KG1 (cell line): ENCODE results near the gene NLRP11.
A peak's percentile ranks its signal among the peaks of the same experiment; 100 is the strongest.

Experiments
- DNase-seq: peaks from one replicate; lab custom pipeline; 2025; lab: John Stamatoyannopoulos, UW

Gene NLRP11

GRCh38 chr19:55831846-55832245 is at the start of gene NLRP11:
TSS of gene NLRP11 (minus strand) at chr19:55831999. CDS start at chr19:55818174, 13,825 bp downstream.
- no peak for DNase-seq

DNA sequence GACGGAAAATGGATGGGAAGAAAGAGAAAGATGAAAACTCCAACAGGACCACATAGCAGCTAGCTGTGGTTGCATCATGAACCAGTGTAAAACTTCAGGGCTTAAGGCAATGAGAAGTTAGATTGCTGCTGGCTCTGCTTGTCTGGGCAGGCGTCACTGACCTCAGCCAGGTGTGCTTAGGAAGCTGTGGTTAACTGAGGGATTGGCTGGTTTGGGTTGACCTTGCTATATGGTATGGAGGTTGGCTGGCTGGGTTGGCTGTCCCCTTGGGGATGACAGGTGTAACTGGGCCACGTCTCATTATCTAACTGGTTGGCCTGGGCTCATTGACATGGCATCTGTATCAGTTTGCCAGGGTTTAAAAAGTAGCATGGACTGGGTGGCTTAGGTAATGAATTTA is 45.4 kb upstream of the NLRP11 start:
- no peak for DNase-seq

GRCh38 chr19:55870736-55871135 is 38.9 kb upstream of the NLRP11 start:
- DNase-seq, result no peak

GRCh38 chr19:55867101-55867500 is 35.3 kb upstream of the NLRP11 start:
- DNase-seq, result no peak

GRCh38 chr19:55866521-55866920 is 34.7 kb upstream of the NLRP11 start:
- no peak for DNase-seq

DNA sequence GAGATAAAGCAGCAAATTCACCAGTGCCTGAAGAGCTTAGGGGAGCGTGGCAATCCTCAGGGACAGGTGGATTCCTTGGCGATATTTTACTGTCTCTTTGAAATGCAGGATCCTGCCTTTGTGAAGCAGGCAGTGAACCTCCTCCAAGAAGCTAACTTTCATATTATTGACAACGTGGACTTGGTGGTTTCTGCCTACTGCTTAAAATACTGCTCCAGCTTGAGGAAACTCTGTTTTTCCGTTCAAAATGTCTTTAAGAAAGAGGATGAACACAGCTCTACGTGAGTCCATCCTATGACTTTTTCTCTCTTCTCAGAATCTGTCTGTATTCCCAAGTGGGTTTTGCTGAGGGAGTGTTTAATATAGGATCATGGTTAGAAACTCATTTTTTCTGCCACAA is 27.2 kb upstream of the NLRP11 start:
- no peak for DNase-seq

DNA sequence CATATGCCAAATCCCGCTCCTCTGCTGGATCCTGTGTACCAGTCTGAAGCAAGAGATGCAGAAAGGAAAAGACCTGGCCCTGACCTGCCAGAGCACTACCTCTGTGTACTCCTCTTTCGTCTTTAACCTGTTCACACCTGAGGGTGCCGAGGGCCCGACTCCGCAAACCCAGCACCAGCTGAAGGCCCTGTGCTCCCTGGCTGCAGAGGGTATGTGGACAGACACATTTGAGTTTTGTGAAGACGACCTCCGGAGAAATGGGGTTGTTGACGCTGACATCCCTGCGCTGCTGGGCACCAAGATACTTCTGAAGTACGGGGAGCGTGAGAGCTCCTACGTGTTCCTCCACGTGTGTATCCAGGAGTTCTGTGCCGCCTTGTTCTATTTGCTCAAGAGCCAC is 26.6 kb upstream of the NLRP11 start:
- DNase-seq, result no peak

GRCh38 chr19:55857974-55858373 is 26.2 kb upstream of the NLRP11 start:
- no peak for DNase-seq

DNA sequence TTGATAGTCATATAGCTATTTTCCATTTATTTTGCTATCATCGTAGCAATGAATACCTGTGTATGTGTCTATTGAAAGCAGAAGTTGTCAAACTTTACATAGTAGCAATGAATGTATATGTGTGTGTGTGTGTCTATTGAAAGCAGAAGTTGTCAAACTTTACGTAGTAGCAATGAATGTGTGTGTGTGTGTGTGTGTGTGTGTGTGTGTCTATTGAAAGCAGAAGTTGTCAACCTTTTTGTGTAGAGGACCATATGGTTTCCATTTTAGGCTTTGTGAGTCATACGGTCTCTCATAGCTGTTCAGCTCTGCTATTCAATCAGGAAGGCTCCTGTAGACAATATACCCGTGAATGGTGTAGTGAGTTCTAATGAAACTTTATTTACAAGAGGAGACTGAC is 25.4 kb upstream of the NLRP11 start:
- peak; percentile 33 for DNase-seq

GRCh38 chr19:55855160-55855559 is 23.4 kb upstream of the NLRP11 start:
- no peak for DNase-seq

DNA sequence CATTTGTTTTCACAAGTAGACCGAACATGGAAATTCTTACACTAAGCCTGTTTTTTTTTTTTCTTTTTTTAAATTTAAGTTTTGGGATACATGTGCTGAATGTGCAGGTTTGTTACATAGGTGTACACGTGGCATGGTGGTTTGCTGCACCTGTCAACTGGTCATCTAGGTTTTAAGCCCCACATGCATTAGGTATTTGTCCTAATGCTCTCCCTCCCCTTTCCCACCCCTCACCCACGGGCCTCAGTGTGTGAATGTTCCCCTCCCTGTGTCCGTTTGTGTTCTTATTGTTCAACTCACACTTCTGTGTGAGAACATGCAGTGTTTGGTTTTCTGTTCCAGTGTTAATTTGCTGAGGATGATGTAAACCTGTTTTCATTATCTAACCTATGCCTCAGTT is 7.1 kb upstream of the NLRP11 start:
- no peak for DNase-seq

- DNase-seq, result no peak
These were observed 6.5 kb upstream of the NLRP11 start for GRCh38 chr19:55838251-55838650.

DNA sequence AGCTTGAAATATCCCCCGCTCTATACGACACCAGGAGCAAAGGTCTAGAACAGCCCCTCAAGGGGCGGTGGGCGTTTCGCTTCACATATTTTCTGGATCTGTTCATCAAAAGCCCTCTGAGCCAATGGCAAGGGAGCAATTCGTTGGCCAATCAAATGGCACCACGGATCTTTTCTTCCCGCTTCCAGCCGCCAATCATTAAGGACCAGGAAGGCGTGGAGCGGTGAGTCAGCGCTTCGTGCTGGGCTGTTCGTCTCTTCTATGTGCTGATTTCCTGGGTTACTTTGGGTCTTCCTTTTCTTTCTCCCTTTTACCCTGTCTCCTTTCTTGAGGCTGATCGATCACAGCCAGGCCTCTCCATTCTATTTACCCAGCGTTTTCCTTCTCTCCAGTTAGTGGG is 4.5 kb upstream of the NLRP11 start, which contains the start of gene NLRP4:
Gene NLRP4, plus strand, starts transcription at position 201 of the 400 bp plus-strand sequence. CDS start 15,541 bp downstream, outside the sequence.
- no peak for DNase-seq

DNA sequence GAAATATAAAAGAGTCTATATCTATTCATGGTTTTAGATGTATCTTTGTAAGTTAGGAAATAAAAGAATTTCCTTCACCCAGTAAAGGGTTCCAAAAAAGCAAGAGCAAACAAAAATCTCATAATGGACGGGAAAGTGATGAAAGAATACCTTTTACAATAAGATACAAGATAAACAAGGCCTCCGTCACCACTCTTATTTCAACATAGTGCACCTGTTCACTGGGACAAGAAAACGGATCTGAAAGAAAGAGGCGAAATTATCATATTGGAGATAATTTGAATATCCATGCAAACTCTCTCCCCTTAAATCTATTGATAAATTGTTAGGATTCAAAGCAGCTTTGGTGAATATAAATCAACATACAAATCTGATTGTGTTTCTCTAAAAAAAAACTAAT is 877 bp upstream of the NLRP11 start:
- DNase-seq, result no peak

GRCh38 chr19:55830656-55831055 is 1.1 kb downstream of the NLRP11 start:
- no peak for DNase-seq

DNA sequence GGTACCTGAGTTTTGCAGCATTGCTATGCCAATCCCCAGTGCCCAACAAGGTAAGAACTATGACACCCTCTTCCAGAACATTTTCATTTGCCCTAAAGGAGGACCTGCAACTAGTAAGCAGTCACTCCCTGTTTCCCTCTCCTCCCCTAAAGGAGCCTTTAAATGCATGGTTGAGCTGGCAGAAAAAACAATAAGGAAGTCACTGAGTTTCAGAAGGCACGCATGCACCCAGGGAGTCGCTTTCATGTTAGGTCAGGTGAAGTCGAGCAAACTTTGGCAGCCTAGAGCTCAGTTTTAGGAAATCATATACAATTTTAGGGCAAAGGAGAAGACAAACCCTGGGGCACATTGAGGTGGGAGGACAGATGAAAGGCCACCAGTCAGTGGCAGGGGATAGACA is 11.8 kb downstream of the NLRP11 start:
- DNase-seq, result no peak

DNA sequence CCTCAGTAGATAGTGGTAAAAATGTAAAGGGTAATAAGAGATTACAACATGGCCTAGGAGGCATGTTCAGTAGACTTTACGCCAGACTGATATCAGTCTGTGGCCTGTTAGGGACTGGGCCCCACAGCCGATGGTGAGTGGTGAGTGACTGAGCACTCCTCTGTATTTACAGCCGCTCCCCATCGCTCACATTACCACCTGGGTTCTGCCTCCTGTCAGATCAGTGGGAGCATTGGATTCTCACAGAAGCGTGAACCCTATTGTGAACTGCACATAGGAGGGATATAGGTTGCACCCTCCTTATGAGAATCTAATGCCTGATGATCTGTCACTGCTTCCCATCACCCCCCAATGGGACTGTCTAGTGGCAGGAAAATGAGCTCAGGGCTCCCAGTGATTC is 17.9 kb downstream of the NLRP11 start:
- DNase-seq, result no peak

GRCh38 chr19:55812449-55812848 is 19.4 kb downstream of the NLRP11 start:
- no peak for DNase-seq

DNA sequence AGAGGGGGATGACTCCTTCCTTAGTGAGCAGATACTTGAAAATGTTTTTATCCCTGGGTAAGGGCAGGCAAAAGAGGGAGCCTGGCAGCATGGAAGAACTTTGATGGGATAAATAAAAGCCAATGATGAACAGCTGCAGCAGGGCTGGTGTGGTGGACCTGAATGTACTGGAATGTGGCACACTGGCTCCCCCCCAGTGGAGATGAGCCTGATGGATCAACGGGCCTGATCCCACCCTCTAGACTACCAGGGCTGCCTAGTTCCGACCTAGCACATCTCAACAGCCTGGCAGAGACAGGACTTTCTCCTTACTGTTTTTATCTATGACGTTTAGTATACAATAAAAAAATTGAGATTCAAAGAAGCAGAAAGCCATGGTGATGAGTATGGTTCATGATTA is 20.5 kb downstream of the NLRP11 start:
- no peak for DNase-seq

DNA sequence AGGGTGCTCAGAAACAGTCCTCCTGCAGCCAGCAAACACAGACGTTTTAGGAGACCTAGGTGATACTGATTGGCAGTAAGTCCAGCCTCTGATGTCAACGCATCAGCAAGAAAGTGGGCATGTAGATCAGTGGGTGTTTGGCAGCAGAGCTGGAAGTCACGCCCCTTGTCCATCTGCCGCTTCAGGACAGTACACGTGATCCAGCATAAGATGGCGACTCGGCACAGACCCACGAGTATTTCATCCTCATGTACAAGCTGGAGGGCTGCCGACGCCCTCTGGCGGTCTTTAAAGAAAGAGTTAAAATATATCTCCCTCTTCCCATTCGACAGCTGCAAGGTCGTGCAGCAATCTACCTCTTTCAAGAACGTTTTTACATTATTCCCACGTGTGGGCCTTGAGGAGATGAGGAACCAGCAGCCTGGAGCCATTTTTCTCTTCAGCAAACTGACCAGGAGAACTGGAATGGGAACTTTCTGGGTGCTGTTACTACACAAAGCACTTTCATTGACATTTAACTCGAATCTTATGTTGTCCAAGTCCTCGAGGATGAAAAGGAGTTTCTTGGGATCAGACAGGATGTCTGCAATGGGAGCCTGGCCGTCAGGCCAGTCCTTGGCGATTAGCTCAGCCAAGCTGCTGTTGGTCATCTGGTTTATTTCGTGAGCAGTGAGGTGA is 22.3 kb downstream of the NLRP11 start:
- DNase-seq, result peak; percentile 64

DNA sequence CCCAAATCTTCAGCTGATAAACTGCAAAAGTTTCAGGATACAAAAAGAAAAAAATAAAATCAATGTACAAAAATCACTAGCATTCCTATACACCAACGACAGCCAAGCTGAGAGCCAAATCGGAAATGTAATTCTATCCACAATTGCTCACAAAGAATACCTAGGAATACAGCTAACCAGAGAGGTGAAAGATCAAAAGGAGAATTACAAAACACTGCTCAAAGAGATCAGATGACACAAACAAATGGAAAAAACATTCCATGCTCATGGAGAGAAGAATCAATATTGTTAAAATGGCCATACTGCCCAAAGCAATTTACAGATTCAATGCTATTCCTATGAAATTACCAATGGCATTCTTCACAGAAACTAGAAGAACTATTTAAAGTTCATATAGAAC is 29.5 kb downstream of the NLRP11 start:
- no peak for DNase-seq

- no peak for DNase-seq
These were observed 30.4 kb downstream of the NLRP11 start for GRCh38 chr19:55801416-55801815.

- DNase-seq, result no peak
These were observed 36.8 kb downstream of the NLRP11 start for GRCh38 chr19:55795021-55795420.

GRCh38 chr19:55781112-55781511 is 50.7 kb downstream of the NLRP11 start:
- DNase-seq, result no peak
